H9 (cell line): Measurements from ENCODE around the gene MYLK4. TPM values are rescaled to one million over a fixed set of nuclear protein-coding genes. Genes with fewer than 3 reads are reported as not detected.
A peak's percentile ranks its signal among the peaks of the same experiment; 100 is the strongest.

ENCODE experiments used
- DNase-seq: peaks from one replicate; pipeline ENCODE4 v3.0.0-alpha.2; 2017
- H2AFZ ChIP-seq: one replicate; pipeline ENCODE4 v1.6.1; 2013; ENCODE audit warnings: mild to moderate bottlenecking, low read length, control low read depth, moderate library complexity
- H2AK5ac ChIP-seq: 2 replicates; pipeline ENCODE4 v1.6.1; 2013; ENCODE audit warnings: low read length, control low read depth, mixed read lengths; ENCODE audit not compliant: insufficient read length
- H2BK120ac ChIP-seq: one replicate; pipeline ENCODE4 v1.6.1; 2013; ENCODE audit warnings: low read depth, mild to moderate bottlenecking, low read length, control low read depth, inconsistent platforms; ENCODE audit not compliant: poor library complexity, severe bottlenecking
- H2BK12ac ChIP-seq: 2 replicates; pipeline ENCODE4 v1.6.1; 2013; ENCODE audit warnings: low read length, control low read depth, mixed read lengths, low read depth; ENCODE audit not compliant: insufficient read length
- H2BK15ac ChIP-seq: 2 replicates; pipeline ENCODE4 v1.6.1; 2013; ENCODE audit warnings: low read depth, low read length, control low read depth
- H2BK20ac ChIP-seq: one replicate; pipeline ENCODE4 v1.6.1; 2013; ENCODE audit warnings: low read depth, mild to moderate bottlenecking, low read length, control low read depth, inconsistent platforms; ENCODE audit not compliant: poor library complexity, severe bottlenecking
- H2BK5ac ChIP-seq: 2 replicates; pipeline ENCODE4 v1.6.1; 2013; ENCODE audit warnings: low read length, control low read depth, mixed read lengths; ENCODE audit not compliant: insufficient read length
- H3K14ac ChIP-seq: 2 replicates; pipeline ENCODE4 v1.6.1; 2013; ENCODE audit warnings: low read length, control low read depth; ENCODE audit not compliant: insufficient read depth
- H3K18ac ChIP-seq: 2 replicates; pipeline ENCODE4 v1.6.1; 2013; ENCODE audit warnings: low read depth, mild to moderate bottlenecking, mixed read lengths, low read length, control low read depth; ENCODE audit not compliant: insufficient read length
- H3K23ac ChIP-seq: 2 replicates; pipeline ENCODE4 v1.6.1; 2013; ENCODE audit warnings: low read length, control low read depth, mixed read lengths, low read depth; ENCODE audit not compliant: insufficient read length
- H3K23me2 ChIP-seq: 2 replicates; pipeline ENCODE4 v1.6.1; 2013; ENCODE audit warnings: low read depth, mild to moderate bottlenecking, mixed read lengths, low read length, control low read depth; ENCODE audit not compliant: insufficient read length, poor library complexity, severe bottlenecking
- H3K27ac ChIP-seq: 2 replicates; pipeline ENCODE4 v1.5.1; 2013; ENCODE audit warnings: low read length, control low read depth, mixed read lengths, low read depth; ENCODE audit not compliant: insufficient read length
- H3K27me3 ChIP-seq: 2 replicates; pipeline ENCODE4 v1.6.1; 2013; ENCODE audit warnings: low read length, control low read depth, inconsistent platforms; ENCODE audit not compliant: insufficient read depth
- H3K4ac ChIP-seq: 2 replicates; pipeline ENCODE4 v1.6.1; 2013; ENCODE audit warnings: low read depth, mild to moderate bottlenecking, control low read depth, inconsistent platforms, low read length, moderate library complexity
- H3K4me1 ChIP-seq: 2 replicates; pipeline ENCODE4 v1.6.1; 2013; ENCODE audit warnings: low read length, control low read depth, inconsistent platforms; ENCODE audit not compliant: insufficient read depth
- H3K4me2 ChIP-seq: 2 replicates; pipeline ENCODE4 v1.6.1; 2013; ENCODE audit warnings: low read length, control low read depth, mixed read lengths; ENCODE audit not compliant: insufficient read length, insufficient read depth
- H3K56ac ChIP-seq: 2 replicates; pipeline ENCODE4 v1.6.1; 2013; ENCODE audit warnings: low read depth, mild to moderate bottlenecking, mixed read lengths, low read length, control low read depth; ENCODE audit not compliant: insufficient read length
- H3K79me1 ChIP-seq: 2 replicates; pipeline ENCODE4 v1.6.1; 2013; ENCODE audit warnings: low read depth, mild to moderate bottlenecking, moderate library complexity, low read length, control low read depth, inconsistent platforms; ENCODE audit not compliant: insufficient read depth, poor library complexity, severe bottlenecking
- H3K79me2 ChIP-seq: 2 replicates; pipeline ENCODE4 v1.6.1; 2013; ENCODE audit warnings: low read length, control low read depth, inconsistent platforms; ENCODE audit not compliant: insufficient read depth
- H3K9ac ChIP-seq: 2 replicates; pipeline ENCODE4 v1.6.1; 2013; ENCODE audit warnings: low read length, control low read depth, mixed read lengths; ENCODE audit not compliant: insufficient read length; ENCODE audit errors: extremely low read depth
- H3K9me3 ChIP-seq: one replicate; pipeline ENCODE4 v1.6.1; 2013; ENCODE audit warnings: low read depth, low read length, inconsistent platforms; ENCODE audit not compliant: control insufficient read depth
- H3T11ph ChIP-seq: one replicate; pipeline ENCODE4 v1.6.1; 2013; ENCODE audit warnings: mild to moderate bottlenecking, low read length, control low read depth, inconsistent platforms
- H4K20me1 ChIP-seq: one replicate; pipeline ENCODE4 v1.6.1; 2013; ENCODE audit not compliant: control insufficient read depth, insufficient read length, insufficient read depth
- H4K5ac ChIP-seq: 2 replicates; pipeline ENCODE4 v1.6.1; 2013; ENCODE audit warnings: low read depth, mild to moderate bottlenecking, mixed read lengths, low read length, control low read depth; ENCODE audit not compliant: insufficient read length
- H4K8ac ChIP-seq: replicated peaks from 2 replicates; pipeline ENCODE4 v1.6.1; 2013; ENCODE audit warnings: low read length, control low read depth, mixed read lengths, low read depth; ENCODE audit not compliant: insufficient read length
- H4K91ac ChIP-seq: 2 replicates; pipeline ENCODE4 v1.6.1; 2013; ENCODE audit warnings: low read depth, mild to moderate bottlenecking, moderate library complexity, mixed read lengths, low read length, control low read depth; ENCODE audit not compliant: insufficient read length
- H3K27ac Mint-ChIP-seq, 3 experiments: 2 replicates in 2 of 3; 3 replicates in 1 of 3; pipeline ENCODE4 v1.8.0; 2020 to 2021; ENCODE audit warnings: mixed read lengths in 3 of 3, mild to moderate bottlenecking in 1 of 3, moderate library complexity in 1 of 3
- H3K27me3 Mint-ChIP-seq: 2 replicates; pipeline ENCODE4 v1.8.0; 2021; ENCODE audit warnings: low read depth, mild to moderate bottlenecking, moderate library complexity, mixed read lengths
- H3K36me3 Mint-ChIP-seq, 3 experiments: 2 replicates in 2 of 3; 3 replicates in 1 of 3; pipeline ENCODE4 v1.8.0; 2020 to 2021; ENCODE audit warnings: low read depth in 3 of 3, mixed read lengths in 3 of 3; ENCODE audit not compliant: insufficient read depth in 1 of 3
- H3K4me1 Mint-ChIP-seq, 2 experiments: 2 replicates each; pipeline ENCODE4 v1.8.0; 2020; ENCODE audit warnings: mixed read lengths in 2 of 2
- H3K4me3 Mint-ChIP-seq, 2 experiments: 2 replicates in 1 of 2; 3 replicates in 1 of 2; pipeline ENCODE4 v1.8.0; 2020 to 2021; ENCODE audit warnings: mild to moderate bottlenecking in 2 of 2, mixed read lengths in 2 of 2, moderate library complexity in 1 of 2
- H3K9me3 Mint-ChIP-seq, 2 experiments: 2 replicates in 1 of 2; 3 replicates in 1 of 2; pipeline ENCODE4 v1.8.0; 2020; ENCODE audit warnings: mild to moderate bottlenecking in 2 of 2, mixed read lengths in 2 of 2, moderate library complexity in 1 of 2
- WGBS: extraction: QIAGEN DNeasy Blood & Tissue Kit; methylation state at CpG from one replicate; pipeline ENCODE4 v1.1.7; 2013; ENCODE audit warnings: missing lambda C conversion rate, low lambda C conversion rate, mixed read lengths; ENCODE audit not compliant: insufficient read length; ENCODE audit errors: extremely low coverage; 5-methylcytosine and 5-hydroxymethylcytosine counted together
- total RNA-seq: library from RNA; stranded (reverse); gene quantifications from 2 replicates; pipeline ENCODE4 v1.2.1, GENCODE V29; 2021
- TF ChIP-seq, protein P1 (sequence below): fragments of 200-600 bp; sonication (generic); conservative IDR thresholded peaks from 3 replicates; pipeline ENCODE4 v1.8.0; 2021; ENCODE audit warnings: antibody characterized with exemption, mild to moderate bottlenecking

The MYLK4 gene
- total RNA-seq, 1 experiment from 2014 or later = 0.28 TPM

DNA sequence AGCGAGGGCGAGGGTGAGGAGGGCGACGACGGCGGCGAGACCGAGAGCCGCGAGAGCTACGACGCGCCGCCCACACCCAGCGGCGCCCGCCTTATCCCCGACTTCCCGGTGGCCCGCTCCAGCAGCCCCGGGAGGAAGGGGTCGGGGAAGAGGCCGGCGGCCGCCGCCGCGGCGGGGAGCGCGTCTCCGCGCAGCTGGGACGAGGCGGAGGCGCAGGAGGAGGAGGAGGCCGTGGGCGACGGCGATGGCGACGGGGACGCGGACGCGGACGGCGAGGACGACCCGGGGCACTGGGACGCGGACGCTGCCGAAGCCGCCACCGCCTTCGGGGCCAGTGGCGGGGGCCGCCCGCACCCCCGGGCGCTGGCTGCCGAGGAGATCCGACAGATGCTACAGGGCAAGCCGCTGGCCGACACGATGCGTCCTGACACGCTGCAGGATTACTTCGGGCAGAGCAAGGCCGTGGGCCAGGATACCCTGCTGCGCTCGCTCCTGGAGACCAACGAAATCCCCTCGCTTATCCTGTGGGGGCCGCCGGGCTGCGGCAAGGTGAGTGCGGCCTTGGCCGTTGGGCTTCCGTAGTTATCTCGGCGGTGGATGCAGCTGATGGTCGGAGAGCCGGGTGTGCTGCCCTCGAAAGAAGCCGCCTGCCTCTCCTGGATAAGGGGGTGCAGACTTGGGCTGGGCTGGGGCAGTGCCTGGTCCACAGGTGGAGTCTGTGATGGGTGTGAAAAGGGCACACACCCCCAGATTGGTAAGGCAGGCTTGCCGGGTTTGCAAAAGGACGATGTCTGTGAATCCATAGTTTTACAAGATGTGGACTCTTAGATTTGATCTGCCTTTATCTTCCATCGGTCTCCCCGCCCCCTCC, 15.4 kb upstream of the MYLK4 start:
- Histone ChIP-seq H4K5ac (no peak overlapping the region), H2BK20ac (no peak overlapping the region), H3K27ac (no peak overlapping the region), H3K4ac (no peak overlapping the region), H2AFZ (no peak overlapping the region), H3K23ac (no peak overlapping the region), H4K91ac (no peak overlapping the region), H3K79me1 (no peaks in the 10 kb centered on the region), H4K8ac (no peak overlapping the region), H3K4me2 (peak overlapping the region; percentile 97), H3K14ac (peak overlapping the region; percentile 65), H2BK120ac (no peak overlapping the region), H3K79me2 (peaks cover 20% of the 10 kb centered on the region; the same call in 1 of the 2 replicates), H2BK12ac (no peak overlapping the region), H3K9me3 (no peaks in the 10 kb centered on the region), H2BK15ac (no peak overlapping the region), H3K27me3 (no peaks in the 10 kb centered on the region), H3K23me2 (peaks cover 11% of the 10 kb centered on the region), H2AK5ac (no peak overlapping the region), H3K18ac (no peak overlapping the region), H3K4me1 (peaks cover 3% of the 10 kb centered on the region; the same call in 1 of the 2 replicates), H2BK5ac (no peak overlapping the region), H4K20me1 (no peaks in the 10 kb centered on the region), H3T11ph (no peak overlapping the region), H3K9ac (peak overlapping the region; percentile 65), H3K56ac (no peak overlapping the region)
- Mint-ChIP-seq H3K27ac (no peak overlapping the region; a peak in 1 of 7 replicates), H3K4me1 (peaks cover 40 to 45% of the 10 kb centered on the region in 2 experiments), H3K4me3 (peak overlapping the region; percentile 91 to 94), H3K27me3 (no peaks in the 10 kb centered on the region), H3K36me3 (peaks cover 6 to 10% (median 9%) of the 10 kb centered on the region in 3 experiments; a peak in 5 of 7 replicates), H3K9me3 (peaks cover 2 to 5% of the 10 kb centered on the region in 2 experiments; a peak in 2 of 5 replicates)
- WGBS = no CpG with 5 or more reads among the region's 91 CpGs
- no peak for DNase-seq
- TF ChIP-seq, protein P1, sequence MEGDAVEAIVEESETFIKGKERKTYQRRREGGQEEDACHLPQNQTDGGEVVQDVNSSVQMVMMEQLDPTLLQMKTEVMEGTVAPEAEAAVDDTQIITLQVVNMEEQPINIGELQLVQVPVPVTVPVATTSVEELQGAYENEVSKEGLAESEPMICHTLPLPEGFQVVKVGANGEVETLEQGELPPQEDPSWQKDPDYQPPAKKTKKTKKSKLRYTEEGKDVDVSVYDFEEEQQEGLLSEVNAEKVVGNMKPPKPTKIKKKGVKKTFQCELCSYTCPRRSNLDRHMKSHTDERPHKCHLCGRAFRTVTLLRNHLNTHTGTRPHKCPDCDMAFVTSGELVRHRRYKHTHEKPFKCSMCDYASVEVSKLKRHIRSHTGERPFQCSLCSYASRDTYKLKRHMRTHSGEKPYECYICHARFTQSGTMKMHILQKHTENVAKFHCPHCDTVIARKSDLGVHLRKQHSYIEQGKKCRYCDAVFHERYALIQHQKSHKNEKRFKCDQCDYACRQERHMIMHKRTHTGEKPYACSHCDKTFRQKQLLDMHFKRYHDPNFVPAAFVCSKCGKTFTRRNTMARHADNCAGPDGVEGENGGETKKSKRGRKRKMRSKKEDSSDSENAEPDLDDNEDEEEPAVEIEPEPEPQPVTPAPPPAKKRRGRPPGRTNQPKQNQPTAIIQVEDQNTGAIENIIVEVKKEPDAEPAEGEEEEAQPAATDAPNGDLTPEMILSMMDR = no peak
